Calu3 (cell line): ENCODE data around the gene KCTD4. TPM values are rescaled to one million over a fixed set of nuclear protein-coding genes. Genes with fewer than 3 reads are reported as not detected.

Experiments used
- BruUV-seq: library from RNA; stranded (reverse); fragments of 400-500 nt; replicated peaks from 2 replicates; lab custom pipeline; 2021; lab: Mats Ljungman, UMichigan
- CTCF ChIA-PET: fragments of 300-600 bp; sonication (Branson Sonifier 250); formaldehyde crosslinking; loops from one replicate; lab custom pipeline; 2022; ENCODE audit warnings: antibody characterized with exemption; lab: Charles Lee
- DNase-seq: peaks from one replicate; pipeline ENCODE4 v3.0.0; 2022
- H3K27ac Mint-ChIP-seq: one replicate; pipeline ENCODE4 v1.8.0; 2022; ENCODE audit warnings: mixed read lengths; ENCODE audit not compliant: unreplicated experiment
- H3K27me3 Mint-ChIP-seq: one replicate; pipeline ENCODE4 v1.8.0; 2022; ENCODE audit warnings: mixed read lengths; ENCODE audit not compliant: unreplicated experiment
- H3K36me3 Mint-ChIP-seq: one replicate; pipeline ENCODE4 v1.8.0; 2022; ENCODE audit warnings: mild to moderate bottlenecking, moderate library complexity, mixed read lengths; ENCODE audit not compliant: insufficient read depth, unreplicated experiment
- H3K4me1 Mint-ChIP-seq: one replicate; pipeline ENCODE4 v1.8.0; 2022; ENCODE audit warnings: mild to moderate bottlenecking, low read depth, mixed read lengths; ENCODE audit not compliant: unreplicated experiment
- H3K4me3 Mint-ChIP-seq: one replicate; pipeline ENCODE4 v1.8.0; 2022; ENCODE audit warnings: mild to moderate bottlenecking, low read depth, moderate library complexity, mixed read lengths; ENCODE audit not compliant: unreplicated experiment
- H3K9me3 Mint-ChIP-seq: one replicate; pipeline ENCODE4 v1.8.0; 2022; ENCODE audit warnings: low read depth, mixed read lengths; ENCODE audit not compliant: unreplicated experiment
- CTCF ChIP-seq: fragments of 200-600 bp; IDR thresholded peaks from one replicate; pipeline ENCODE4 v1.8.0; 2022; ENCODE audit warnings: antibody characterized with exemption; ENCODE audit not compliant: unreplicated experiment
- intact Hi-C: fragments of 100-400 bp; cut with micrococcal nuclease; formaldehyde crosslinking; loops from one replicate; pipeline ENCODE4 v1.10.0; 2022; ENCODE audit not compliant: unreplicated experiment
- total RNA-seq: library from RNA; stranded (reverse); gene quantifications from 2 replicates; pipeline ENCODE4 v1.2.3, GENCODE V29; 2022

Gene KCTD4
- total RNA-seq, 1 experiment from 2014 or later: not detected

- H3K27ac Mint-ChIP-seq: no peak overlapping the region
- H3K9me3 Mint-ChIP-seq: no peaks in the 10 kb centered on the region
- no TSS peak for BruUV-seq
- no peak for TF ChIP-seq CTCF
- peaks cover 4% of the 10 kb centered on the region for H3K36me3 Mint-ChIP-seq
- H3K4me1 Mint-ChIP-seq: peaks cover 7% of the 10 kb centered on the region
- CTCF ChIA-PET: interaction anchor here (0.7 to 0.9 kb wide), 3 partner anchors 25 to 41 kb away, joined by 5 to 6 read pairs (median 6); no protein-coding TSS in a partner anchor
- peak; percentile 60 for DNase-seq
- H3K27me3 Mint-ChIP-seq: no peaks in the 10 kb centered on the region
- intact Hi-C loops: no loop called here
- H3K4me3 Mint-ChIP-seq: no peak overlapping the region
Measured at GRCh38 chr13:45167611-45168554, 33.0 kb downstream of the KCTD4 start.

GRCh38 chr13:45166858-45167257 lies 34.0 kb downstream of the KCTD4 start:
- DNase-seq: no peak
- peaks cover 7% of the 10 kb centered on the region for H3K4me1 Mint-ChIP-seq
- H3K4me3 Mint-ChIP-seq: no peak overlapping the region
- H3K36me3 Mint-ChIP-seq: peaks cover 4% of the 10 kb centered on the region
- no TSS peak for BruUV-seq
- intact Hi-C loops: no loop called here
- TF ChIP-seq CTCF: no peak
- H3K27ac Mint-ChIP-seq: no peak overlapping the region
- no peaks in the 10 kb centered on the region for H3K27me3 Mint-ChIP-seq
- H3K9me3 Mint-ChIP-seq: no peaks in the 10 kb centered on the region
- CTCF ChIA-PET: interaction anchor here (0.7 kb wide), 1 partner anchor 37 kb away, joined by 6 read pairs; no protein-coding TSS in a partner anchor

GRCh38 chr13:45162821-45163220 lies 38.0 kb downstream of the KCTD4 start:
- BruUV-seq: no TSS peak
- H3K27ac Mint-ChIP-seq: no peak overlapping the region
- no peaks in the 10 kb centered on the region for H3K9me3 Mint-ChIP-seq
- H3K36me3 Mint-ChIP-seq: peaks cover 4% of the 10 kb centered on the region
- no peak for TF ChIP-seq CTCF
- no peaks in the 10 kb centered on the region for H3K27me3 Mint-ChIP-seq
- CTCF ChIA-PET: interaction anchor here (0.6 to 1.6 kb wide), 4 partner anchors 18 to 137 kb away, joined by 3 to 4 read pairs (median 3); no protein-coding TSS in a partner anchor
- no peak for DNase-seq
- peaks cover 10% of the 10 kb centered on the region for H3K4me1 Mint-ChIP-seq
- H3K4me3 Mint-ChIP-seq: no peak overlapping the region
- intact Hi-C loops: no loop called here

- Mint-ChIP-seq H3K4me1 (peaks cover 13% of the 10 kb centered on the region), H3K27ac (no peak overlapping the region), H3K36me3 (peaks cover 4% of the 10 kb centered on the region), H3K9me3 (no peaks in the 10 kb centered on the region), H3K4me3 (no peak overlapping the region), H3K27me3 (no peaks in the 10 kb centered on the region)
- CTCF ChIA-PET: interaction anchor here (0.6 to 1.6 kb wide), 3 partner anchors 19 to 70 kb away, joined by 3 read pairs; no protein-coding TSS in a partner anchor
- intact Hi-C loops: no loop called here
- no peak for TF ChIP-seq CTCF
- no peak for DNase-seq
- BruUV-seq: no TSS peak
Measured at GRCh38 chr13:45162194-45162593, 38.7 kb downstream of the KCTD4 start.
